GM19452 (cell line): Measurements from ENCODE around the gene SLC41A2.
A peak's percentile ranks its signal among the peaks of the same experiment; 100 is the strongest.

ENCODE experiments used
- ATAC-seq: cut with Tn5 transposase; IDR thresholded peaks from one replicate; pipeline ENCODE4 v1.9.1; 2021; ENCODE audit not compliant: unreplicated experiment

Gene SLC41A2

GRCh38 chr12:104930388-104931326, 27.4 kb downstream of the SLC41A2 start:
- peak; percentile 91 for ATAC-seq

GRCh38 chr12:104929977-104930376, 28.1 kb downstream of the SLC41A2 start:
- ATAC-seq, result peak; percentile 9

GRCh38 chr12:104929368-104929767, 28.7 kb downstream of the SLC41A2 start:
- ATAC-seq, result no peak

- no peak for ATAC-seq
Observed at GRCh38 chr12:104928036-104928745, 29.9 kb downstream of the SLC41A2 start.

GRCh38 chr12:104925501-104925900, 32.6 kb downstream of the SLC41A2 start:
- no peak for ATAC-seq

GRCh38 chr12:104921340-104921739, 36.8 kb downstream of the SLC41A2 start:
- no peak for ATAC-seq

GRCh38 chr12:104911942-104912341, 46.1 kb downstream of the SLC41A2 start:
- ATAC-seq, result no peak

- no peak for ATAC-seq
Observed at GRCh38 chr12:104910196-104910840, 47.8 kb downstream of the SLC41A2 start.

GRCh38 chr12:104909761-104910160, 48.3 kb downstream of the SLC41A2 start:
- ATAC-seq, result no peak
